NB4 (cell line): ENCODE data around the gene TSSK2.

Source experiments
- DNase-seq: peaks from one replicate; pipeline ENCODE4 v3.0.0; 2010; ENCODE audit warnings: low read depth
- H3K4me3 ChIP-seq: one replicate; pipeline ENCODE4 v1.5.1; 2011; ENCODE audit warnings: mild to moderate bottlenecking, low read depth, low read length, moderate library complexity
- MYC ChIP-seq: IDR thresholded peaks from 2 replicates; pipeline ENCODE4 v1.6.1; 2011; ENCODE audit warnings: low read depth, low read length
- POLR2A ChIP-seq: IDR thresholded peaks from 2 replicates; pipeline ENCODE4 v1.6.1; 2011; ENCODE audit warnings: mild to moderate bottlenecking; ENCODE audit not compliant: insufficient read length; ENCODE audit errors: extremely low read depth
- TF ChIP-seq, protein P1 (sequence below): IDR thresholded peaks from 2 replicates; pipeline ENCODE4 v1.6.1; 2011; ENCODE audit warnings: low read depth, low read length
- TF ChIP-seq, protein P2 (sequence below): IDR thresholded peaks from one replicate; pipeline ENCODE4 v1.5.1; 2012; ENCODE audit warnings: low read depth, low read length

Gene TSSK2

GRCh38 chr22:19131685-19132015, 542 bp downstream of the TSSK2 start:
- TF ChIP-seq, protein P1, sequence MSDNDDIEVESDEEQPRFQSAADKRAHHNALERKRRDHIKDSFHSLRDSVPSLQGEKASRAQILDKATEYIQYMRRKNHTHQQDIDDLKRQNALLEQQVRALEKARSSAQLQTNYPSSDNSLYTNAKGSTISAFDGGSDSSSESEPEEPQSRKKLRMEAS = no peak
- TF ChIP-seq MYC = no peak
- TF ChIP-seq POLR2A = no peak
- TF ChIP-seq, protein P2, sequence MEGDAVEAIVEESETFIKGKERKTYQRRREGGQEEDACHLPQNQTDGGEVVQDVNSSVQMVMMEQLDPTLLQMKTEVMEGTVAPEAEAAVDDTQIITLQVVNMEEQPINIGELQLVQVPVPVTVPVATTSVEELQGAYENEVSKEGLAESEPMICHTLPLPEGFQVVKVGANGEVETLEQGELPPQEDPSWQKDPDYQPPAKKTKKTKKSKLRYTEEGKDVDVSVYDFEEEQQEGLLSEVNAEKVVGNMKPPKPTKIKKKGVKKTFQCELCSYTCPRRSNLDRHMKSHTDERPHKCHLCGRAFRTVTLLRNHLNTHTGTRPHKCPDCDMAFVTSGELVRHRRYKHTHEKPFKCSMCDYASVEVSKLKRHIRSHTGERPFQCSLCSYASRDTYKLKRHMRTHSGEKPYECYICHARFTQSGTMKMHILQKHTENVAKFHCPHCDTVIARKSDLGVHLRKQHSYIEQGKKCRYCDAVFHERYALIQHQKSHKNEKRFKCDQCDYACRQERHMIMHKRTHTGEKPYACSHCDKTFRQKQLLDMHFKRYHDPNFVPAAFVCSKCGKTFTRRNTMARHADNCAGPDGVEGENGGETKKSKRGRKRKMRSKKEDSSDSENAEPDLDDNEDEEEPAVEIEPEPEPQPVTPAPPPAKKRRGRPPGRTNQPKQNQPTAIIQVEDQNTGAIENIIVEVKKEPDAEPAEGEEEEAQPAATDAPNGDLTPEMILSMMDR = no peak
- no peak overlapping the region for H3K4me3 ChIP-seq
- no peak for DNase-seq

DNA sequence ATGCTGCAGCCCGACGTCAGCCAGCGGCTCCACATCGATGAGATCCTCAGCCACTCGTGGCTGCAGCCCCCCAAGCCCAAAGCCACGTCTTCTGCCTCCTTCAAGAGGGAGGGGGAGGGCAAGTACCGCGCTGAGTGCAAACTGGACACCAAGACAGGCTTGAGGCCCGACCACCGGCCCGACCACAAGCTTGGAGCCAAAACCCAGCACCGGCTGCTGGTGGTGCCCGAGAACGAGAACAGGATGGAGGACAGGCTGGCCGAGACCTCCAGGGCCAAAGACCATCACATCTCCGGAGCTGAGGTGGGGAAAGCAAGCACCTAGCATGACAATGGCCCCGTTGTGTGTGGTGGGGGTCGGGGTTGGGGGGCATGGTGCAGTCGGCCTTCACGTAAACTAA, 1.0 kb downstream of the TSSK2 start:
- no peak for DNase-seq
- TF ChIP-seq, protein P2 = no peak
- TF ChIP-seq POLR2A = no peak
- no peak for TF ChIP-seq MYC
- TF ChIP-seq, protein P1 = no peak
- H3K4me3 ChIP-seq = no peak overlapping the region

- no peak overlapping the region for H3K4me3 ChIP-seq
- no peak for DNase-seq
- TF ChIP-seq, protein P2 = no peak
- TF ChIP-seq MYC (no peak), POLR2A (no peak)
- TF ChIP-seq, protein P1 = no peak
Measured at GRCh38 chr22:19132693-19133400, 1.7 kb downstream of the TSSK2 start.

DNA sequence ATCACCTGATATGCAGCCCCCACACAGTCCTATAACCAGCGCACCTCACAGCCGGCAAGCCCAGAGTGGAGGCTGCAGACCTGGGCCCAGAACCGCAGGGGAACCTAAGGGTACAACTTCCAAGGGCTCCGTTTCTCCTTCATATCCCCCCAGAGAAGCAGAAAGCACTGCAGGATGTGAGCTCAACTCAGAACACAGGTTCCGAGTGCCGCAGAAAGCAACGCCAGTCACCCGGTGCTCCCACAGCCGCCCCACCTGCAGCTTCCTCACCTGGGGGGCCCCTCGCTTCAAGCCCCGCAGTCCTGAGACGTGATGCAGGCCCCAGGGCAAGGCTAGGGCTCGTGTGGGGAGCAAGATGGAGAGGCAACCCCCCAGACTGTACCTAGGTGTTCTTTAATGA, 2.5 kb downstream of the TSSK2 start:
- TF ChIP-seq, protein P1 = no peak
- no peak for TF ChIP-seq POLR2A
- TF ChIP-seq, protein P2 = no peak
- TF ChIP-seq MYC = no peak
- no peak for DNase-seq
- H3K4me3 ChIP-seq = no peak overlapping the region

DNA sequence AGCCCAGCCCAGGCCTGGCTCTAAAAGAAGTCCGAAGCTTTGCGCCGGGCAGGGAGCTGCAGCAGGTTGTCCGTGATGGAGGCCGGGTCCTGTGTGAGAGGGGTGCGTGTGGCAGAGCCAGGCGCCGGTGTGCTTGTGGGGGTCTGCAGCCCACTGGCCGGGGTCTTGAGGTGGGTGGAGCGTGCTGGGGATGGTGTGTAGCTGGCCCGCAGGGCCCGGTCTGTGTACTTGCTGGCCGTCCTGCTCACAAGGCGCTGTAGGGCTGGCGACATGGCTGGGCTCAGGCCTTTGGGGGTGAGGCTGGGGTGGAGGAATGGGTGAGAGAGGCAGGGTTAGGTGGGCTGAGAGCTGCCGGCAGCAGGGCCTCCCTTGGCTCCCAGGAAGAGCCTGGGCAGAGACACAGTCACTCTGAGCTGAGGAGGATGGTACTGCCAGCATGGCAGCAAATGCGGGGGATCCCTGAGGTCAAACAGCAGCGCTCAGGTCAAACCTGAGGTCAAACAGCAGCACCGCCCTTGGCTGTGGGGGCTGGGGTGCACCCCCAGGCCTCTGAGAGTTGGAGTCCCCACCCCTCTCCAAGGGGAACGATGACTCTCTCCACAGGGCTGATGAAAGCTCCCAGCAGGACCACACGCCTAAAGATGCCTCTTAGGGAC, 3.2 kb downstream of the TSSK2 start:
- TF ChIP-seq, protein P1 = no peak
- no peak for TF ChIP-seq POLR2A
- TF ChIP-seq MYC = no peak
- TF ChIP-seq, protein P2 = no peak
- no peak overlapping the region for H3K4me3 ChIP-seq

More for the DNA sequence above, 3.2 kb downstream of the TSSK2 start:
- no peak for DNase-seq
